H1 (cell line): Measurements from ENCODE around the gene CASD1. TPM values are rescaled to one million over a fixed set of nuclear protein-coding genes. Genes with fewer than 3 reads are reported as not detected.

Source experiments
- CTCF ChIA-PET: fragments of 300-600 bp; sonication (Branson Sonifier 250); formaldehyde crosslinking; loops from one replicate; lab custom pipeline; 2021; ENCODE audit not compliant: partially characterized antibody; lab: Charles Lee
- POLR2A ChIA-PET: fragments of 300-600 bp; sonication (Branson Sonifier 250); formaldehyde crosslinking; loops from one replicate; lab custom pipeline; 2021; ENCODE audit warnings: inconsistent platforms; ENCODE audit not compliant: partially characterized antibody; lab: Charles Lee
- DNase-seq, 2 experiments: peaks; one replicate each; pipeline versions ENCODE4 v3.0.0 to v3.0.0-alpha.2; 2010 to 2022; ENCODE audit warnings: low spot score in 2 of 2, low read depth in 1 of 2, mixed read lengths in 1 of 2
- FAIRE-seq: peaks from 2 replicates; lab custom pipeline; 2011; peaks lifted over from hg19 to GRCh38; lab: Jason Lieb, UNC
- H2AFZ ChIP-seq: 2 replicates; pipeline ENCODE4 v1.8.1; 2012; ENCODE audit warnings: low read length, inconsistent platforms
- H2AK5ac ChIP-seq: 2 replicates; pipeline ENCODE4 v1.6.1; 2013; ENCODE audit warnings: low read depth, low read length
- H2BK120ac ChIP-seq: replicated peaks from 2 replicates; pipeline ENCODE3; 2013; ENCODE audit warnings: low read depth, low read length, inconsistent platforms
- H2BK12ac ChIP-seq: 2 replicates; pipeline ENCODE4 v1.6.1; 2013; ENCODE audit warnings: low read depth, low read length
- H2BK15ac ChIP-seq: 2 replicates; pipeline ENCODE4 v1.6.1; 2013; ENCODE audit warnings: low read length
- H2BK20ac ChIP-seq: 2 replicates; pipeline ENCODE4 v1.6.1; 2013; ENCODE audit warnings: low read length
- H2BK5ac ChIP-seq: 2 replicates; pipeline ENCODE4 v1.6.1; 2013; ENCODE audit warnings: low read depth, low read length
- H3K14ac ChIP-seq: 2 replicates; pipeline ENCODE4 v1.6.1; 2013; ENCODE audit warnings: inconsistent platforms; ENCODE audit not compliant: insufficient read length
- H3K18ac ChIP-seq: 2 replicates; pipeline ENCODE4 v1.6.1; 2013; ENCODE audit warnings: low read length; ENCODE audit errors: extremely low read depth
- H3K23ac ChIP-seq: 2 replicates; pipeline ENCODE4 v1.6.1; 2013; ENCODE audit warnings: inconsistent platforms; ENCODE audit not compliant: insufficient read length
- H3K23me2 ChIP-seq: 2 replicates; pipeline ENCODE4 v1.6.1; 2013; ENCODE audit warnings: low read depth, low read length
- H3K27ac ChIP-seq: 2 replicates; pipeline ENCODE4 v1.6.1; 2011; ENCODE audit warnings: low read depth, low read length, inconsistent platforms
- H3K27me3 ChIP-seq, 4 experiments: replicated peaks in 1 of 4; 1 replicate in 1 of 4; 2 replicates in 3 of 4; pipeline versions ENCODE4 v1.6.1 to v1.8.1; 2011 to 2013; ENCODE audit warnings: low read length in 3 of 4, mild to moderate bottlenecking in 3 of 4, inconsistent platforms in 2 of 4, mixed read lengths in 2 of 4, moderate library complexity in 1 of 4; ENCODE audit not compliant: control insufficient read depth in 3 of 4, insufficient read depth in 3 of 4; ENCODE audit errors: extremely low read depth in 1 of 4
- H3K36me3 ChIP-seq, 4 experiments: 2 replicates each; pipeline versions ENCODE4 v1.6.1 to v1.8.1; 2011 to 2013; ENCODE audit warnings: mild to moderate bottlenecking in 4 of 4, low read length in 3 of 4, moderate library complexity in 2 of 4, control low read depth in 1 of 4, inconsistent platforms in 1 of 4; ENCODE audit not compliant: insufficient read depth in 4 of 4, control insufficient read depth in 2 of 4
- H3K4ac ChIP-seq: replicated peaks from 2 replicates; pipeline ENCODE3; 2013; ENCODE audit warnings: low read length, low read depth, mixed read lengths, inconsistent platforms; ENCODE audit not compliant: insufficient read length
- H3K4me1 ChIP-seq, 4 experiments: replicated peaks in 1 of 4; 1 replicate in 1 of 4; 2 replicates in 3 of 4; pipeline versions ENCODE4 v1.6.1 to v1.8.1; 2011 to 2013; ENCODE audit warnings: low read length in 3 of 4, inconsistent platforms in 2 of 4, mixed read lengths in 1 of 4; ENCODE audit not compliant: insufficient read depth in 4 of 4, control insufficient read depth in 3 of 4
- H3K4me2 ChIP-seq, 2 experiments: 2 replicates each; pipeline versions ENCODE4 v1.6.1 to v1.8.1; 2011 to 2013; ENCODE audit warnings: low read depth in 2 of 2, low read length in 2 of 2, control low read depth in 1 of 2, inconsistent platforms in 1 of 2, mild to moderate bottlenecking in 1 of 2; ENCODE audit not compliant: insufficient read depth in 1 of 2
- H3K4me3 ChIP-seq, 4 experiments: fragments of 200-600, 300-600 bp in 1 of 4; sonication (generic), shearing (Covaris generic), sonication (Bioruptor Twin) in 1 of 4; 2 replicates each; pipeline versions ENCODE4 v1.5.1 to v1.8.1; 2011 to 2016; ENCODE audit warnings: low read length in 4 of 4, low read depth in 3 of 4, control low read depth in 2 of 4, inconsistent platforms in 2 of 4, mild to moderate bottlenecking in 2 of 4, mixed read lengths in 1 of 4, moderate library complexity in 1 of 4; ENCODE audit not compliant: insufficient read depth in 2 of 4; ENCODE audit errors: extremely low read depth in 1 of 4
- H3K56ac ChIP-seq: replicated peaks from 2 replicates; pipeline ENCODE3; 2013; ENCODE audit warnings: low read depth, mild to moderate bottlenecking, mixed read lengths, low read length, inconsistent platforms; ENCODE audit not compliant: insufficient read length
- H3K79me1 ChIP-seq: 2 replicates; pipeline ENCODE4 v1.6.1; 2013; ENCODE audit warnings: low read depth, low read length, control low read depth
- H3K79me2 ChIP-seq, 2 experiments: 2 replicates each; pipeline versions ENCODE4 v1.6.1 to v1.8.1; 2012 to 2013; ENCODE audit warnings: low read length in 2 of 2, mild to moderate bottlenecking in 2 of 2, inconsistent platforms in 1 of 2; ENCODE audit not compliant: insufficient read depth in 2 of 2, control insufficient read depth in 1 of 2
- H3K9ac ChIP-seq, 4 experiments: replicated peaks in 1 of 4; 1 replicate in 1 of 4; 2 replicates in 3 of 4; pipeline versions ENCODE4 v1.6.1 to v1.8.1; 2011 to 2013; ENCODE audit warnings: low read depth in 3 of 4, low read length in 3 of 4, control low read depth in 2 of 4, mild to moderate bottlenecking in 2 of 4, moderate library complexity in 2 of 4, inconsistent platforms in 1 of 4; ENCODE audit errors: extremely low read depth in 1 of 4
- H3K9me3 ChIP-seq, 2 experiments: 2 replicates each; pipeline versions ENCODE4 v1.6.1 to v1.8.1; 2012 to 2013; ENCODE audit warnings: mild to moderate bottlenecking in 2 of 2, moderate library complexity in 2 of 2, control low read depth in 1 of 2, inconsistent platforms in 1 of 2, low read depth in 1 of 2, low read length in 1 of 2, mixed read lengths in 1 of 2; ENCODE audit not compliant: insufficient read depth in 2 of 2
- H4K20me1 ChIP-seq, 2 experiments: replicated peaks in 1 of 2; 2 replicates each; pipeline versions ENCODE3 to v1.8.1; 2011 to 2013; ENCODE audit warnings: inconsistent platforms in 2 of 2, low read length in 2 of 2, mild to moderate bottlenecking in 1 of 2; ENCODE audit not compliant: insufficient read depth in 2 of 2, control insufficient read depth in 1 of 2
- H4K5ac ChIP-seq: 2 replicates; pipeline ENCODE4 v1.6.1; 2013; ENCODE audit warnings: low read length, low read depth, mixed read lengths, inconsistent platforms; ENCODE audit not compliant: insufficient read length
- H4K8ac ChIP-seq: 2 replicates; pipeline ENCODE4 v1.8.0; 2013; ENCODE audit warnings: mild to moderate bottlenecking, moderate library complexity, low read length, inconsistent platforms; ENCODE audit not compliant: insufficient read depth; ENCODE audit errors: extremely low read depth
- H4K91ac ChIP-seq: replicated peaks from 2 replicates; pipeline ENCODE3; 2013; ENCODE audit warnings: low read length, mixed read lengths, inconsistent platforms; ENCODE audit not compliant: insufficient read length
- CTBP2 ChIP-seq: IDR thresholded peaks from 2 replicates; pipeline ENCODE4 v1.7.0; 2011; ENCODE audit warnings: borderline replicate concordance, mild to moderate bottlenecking, moderate library complexity, mixed read lengths, low read length; ENCODE audit not compliant: insufficient read depth, insufficient read length
- GABPA ChIP-seq: IDR thresholded peaks from 2 replicates; pipeline ENCODE4 v1.6.1; 2011; ENCODE audit warnings: mild to moderate bottlenecking, low read length, moderate library complexity, borderline replicate concordance; ENCODE audit not compliant: insufficient read depth
- SAP30 ChIP-seq: fragments of 300-600 bp; sonication (generic); IDR thresholded peaks from 2 replicates; pipeline ENCODE4 v1.7.1; 2012; ENCODE audit warnings: low read length, moderate library complexity, mild to moderate bottlenecking, inconsistent platforms; ENCODE audit not compliant: insufficient read depth, insufficient replicate concordance
- WGBS, 2 experiments: shearing (Covaris generic) in 1 of 2; methylation state at CpG; one replicate each; pipeline versions ENCODE4 v1.1.6 to v1.1.7; 2013 to 2015; ENCODE audit warnings: low lambda C conversion rate in 2 of 2, mixed read lengths in 2 of 2, inconsistent platforms in 1 of 2, low coverage in 1 of 2, missing lambda C conversion rate in 1 of 2; ENCODE audit not compliant: insufficient replicate concordance in 2 of 2, insufficient coverage in 1 of 2, insufficient read length in 1 of 2; ENCODE audit errors: extremely low coverage in 1 of 2, missing lambda C conversion rate in 1 of 2; 5-methylcytosine and 5-hydroxymethylcytosine counted together
- polyA plus RNA-seq, 7 experiments: library from polyadenylated mRNA; depleted of rRNA in 3 of 7; stranded (reverse) in 5 of 7; unstranded in 2 of 7; fragments of >200 nt in 5 of 7; fragments of 200-250 nt in 2 of 7; gene quantifications; 1 replicate in 5 of 7; 2 replicates in 1 of 7; 4 replicates in 1 of 7; pipeline versions ENCODE4 v1.2.1 to v1.2.3, GENCODE V29; 2011 to 2013; ENCODE audit warnings: missing spikeins in 2 of 7, mixed read lengths in 2 of 7
- total RNA-seq: library from RNA; stranded (reverse); fragmentation: NEBNext Ultra II Directional; extraction: Animal tissue kit (Norgen Biotek cat#: 25700); gene quantifications from 2 replicates; pipeline ENCODE4 v1.2.1, GENCODE V29; 2021

CASD1 gene
- total and polyA plus RNA-seq, 2 of the 8 experiments (the other 6 are each of a cell fraction or from before 2014, with no cell fraction given) = 14.2 to 18.8 TPM

- ChIA-PET CTCF (interaction anchor here (0.6 to 1.8 kb wide), 5 partner anchors 43 to 1018 kb away, joined by 3 to 5 read pairs (median 3); no protein-coding TSS in a partner anchor), POLR2A (no interaction called here)
- no peak overlapping the region for H3K14ac ChIP-seq
- no peak overlapping the region for H3K23ac ChIP-seq
- H2BK5ac ChIP-seq = no peak overlapping the region
- no peak overlapping the region for H3K56ac ChIP-seq
- no peak overlapping the region for H2BK12ac ChIP-seq
- WGBS, 2 experiments = 95% methylated on average over 2 of the region's 2 CpGs; no CpG with 5 or more reads in 1 of the 2 experiments
- H3K27ac ChIP-seq = no peak overlapping the region
- peaks cover 0 to 5% of the 10 kb centered on the region in 2 experiments; a peak in 1 of 4 replicates for H3K9me3 ChIP-seq
- H3K9ac ChIP-seq = no peak overlapping the region
- H2AK5ac ChIP-seq = no peak overlapping the region
- H4K8ac ChIP-seq = no peak overlapping the region
- H2BK15ac ChIP-seq = no peak overlapping the region
- no peaks in the 10 kb centered on the region for H3K23me2 ChIP-seq
- no peaks in the 10 kb centered on the region for H4K20me1 ChIP-seq
- no peaks in the 10 kb centered on the region for H3K4me1 ChIP-seq
- no peak overlapping the region for H3K18ac ChIP-seq
- no peaks in the 10 kb centered on the region for H3K79me2 ChIP-seq
- DNase-seq (no peak), FAIRE-seq (no peak)
- H3K4me3 ChIP-seq = no peak overlapping the region
- H4K5ac ChIP-seq = no peak overlapping the region
- no peaks in the 10 kb centered on the region for H3K79me1 ChIP-seq
- no peak overlapping the region for H2BK120ac ChIP-seq
- H2BK20ac ChIP-seq = no peak overlapping the region
- no peaks in the 10 kb centered on the region for H3K27me3 ChIP-seq
- no peak overlapping the region for H4K91ac ChIP-seq
- H3K4ac ChIP-seq = no peak overlapping the region
- no peaks in the 10 kb centered on the region for H3K36me3 ChIP-seq
- H2AFZ ChIP-seq = no peak overlapping the region
- no peak overlapping the region for H3K4me2 ChIP-seq
- TF ChIP-seq GABPA = no peak
- TF ChIP-seq SAP30 = no peak
- no peak for TF ChIP-seq CTBP2
Measured at GRCh38 chr7:94492601-94493000, 17.0 kb upstream of the CASD1 start.
